RWPE2 (cell line): ENCODE data around the gene DPP9.

Source experiments
- ATAC-seq: fragments of 200-7000 bp; cut with Tn5 transposase; 3 replicates; pipeline ENCODE4 v1.9.1; 2021; ENCODE audit warnings: low read depth
- DNase-seq: peaks from one replicate; pipeline ENCODE4 v3.0.0-alpha.2; 2020; ENCODE audit warnings: low spot score
- H3K27ac ChIP-seq: fragments of 450-650 bp; 2 replicates; pipeline ENCODE4 v1.5.1; 2017; ENCODE audit warnings: mild to moderate bottlenecking; ENCODE audit not compliant: poor library complexity, severe bottlenecking
- H3K27me3 ChIP-seq: fragments of 250-450 bp; sonication (Bioruptor Pico); 2 replicates; pipeline ENCODE4 v1.5.1; 2021; ENCODE audit warnings: mild to moderate bottlenecking, moderate library complexity; ENCODE audit not compliant: insufficient read depth, poor library complexity, severe bottlenecking
- H3K36me3 ChIP-seq: fragments of 250-450 bp; sonication (Bioruptor Pico); 2 replicates; pipeline ENCODE4 v1.5.1; 2020; ENCODE audit warnings: low read depth, mild to moderate bottlenecking, moderate library complexity
- H3K4me1 ChIP-seq: fragments of 250-450 bp; sonication (Bioruptor Pico); 2 replicates; pipeline ENCODE4 v1.5.1; 2021; ENCODE audit warnings: mild to moderate bottlenecking, moderate library complexity; ENCODE audit not compliant: insufficient read depth, poor library complexity, severe bottlenecking
- H3K4me3 ChIP-seq: fragments of 250-450 bp; sonication (Bioruptor Pico); 2 replicates; pipeline ENCODE4 v1.5.1; 2021; ENCODE audit warnings: mild to moderate bottlenecking, moderate library complexity; ENCODE audit not compliant: severe bottlenecking
- H3K9me3 ChIP-seq: fragments of 250-450 bp; sonication (Bioruptor Pico); 2 replicates; pipeline ENCODE4 v1.5.1; 2021; ENCODE audit warnings: mild to moderate bottlenecking, moderate library complexity; ENCODE audit not compliant: severe bottlenecking
- CTCF ChIP-seq: fragments of 450-650 bp; IDR thresholded peaks from one replicate; pipeline ENCODE4 v1.5.1; 2017; ENCODE audit warnings: mild to moderate bottlenecking, moderate library complexity; ENCODE audit not compliant: poor library complexity, severe bottlenecking

The DPP9 gene

GRCh38 chr19:4758082-4758481 is 34.4 kb upstream of the DPP9 start:
- H3K9me3 ChIP-seq: no peaks in the 10 kb centered on the region
- H3K4me3 ChIP-seq: no peak overlapping the region

GRCh38 chr19:4755459-4755858 is 31.8 kb upstream of the DPP9 start:
- Histone ChIP-seq H3K4me1 (no peaks in the 10 kb centered on the region), H3K36me3 (no peaks in the 10 kb centered on the region), H3K9me3 (no peaks in the 10 kb centered on the region), H3K27ac (no peak overlapping the region), H3K4me3 (no peak overlapping the region), H3K27me3 (no peaks in the 10 kb centered on the region)
- no peak for TF ChIP-seq CTCF
- DNase-seq: no peak
- no peak for ATAC-seq

More at GRCh38 chr19:4758082-4758481, 34.4 kb upstream of the DPP9 start:
- H3K27ac ChIP-seq: no peak overlapping the region
- DNase-seq (no peak), ATAC-seq (no peak)
- no peaks in the 10 kb centered on the region for H3K36me3 ChIP-seq
- H3K4me1 ChIP-seq: no peaks in the 10 kb centered on the region
- no peaks in the 10 kb centered on the region for H3K27me3 ChIP-seq
- TF ChIP-seq CTCF: no peak

- H3K36me3 ChIP-seq: no peaks in the 10 kb centered on the region
- no peak overlapping the region for H3K27ac ChIP-seq
- no peaks in the 10 kb centered on the region for H3K4me1 ChIP-seq
- H3K4me3 ChIP-seq: no peak overlapping the region
- H3K9me3 ChIP-seq: no peaks in the 10 kb centered on the region
- ATAC-seq (no peak), DNase-seq (no peak)
- H3K27me3 ChIP-seq: no peaks in the 10 kb centered on the region
- no peak for TF ChIP-seq CTCF
Observed at GRCh38 chr19:4754248-4754647, 30.6 kb upstream of the DPP9 start.

- Histone ChIP-seq H3K27me3 (no peaks in the 10 kb centered on the region), H3K4me3 (no peak overlapping the region), H3K4me1 (peaks cover 3% of the 10 kb centered on the region), H3K36me3 (no peaks in the 10 kb centered on the region), H3K9me3 (no peaks in the 10 kb centered on the region), H3K27ac (no peak overlapping the region)
- no peak for TF ChIP-seq CTCF
- ATAC-seq: no peak
- DNase-seq: no peak
Observed at GRCh38 chr19:4749870-4750590, 26.4 kb upstream of the DPP9 start.

GRCh38 chr19:4748589-4748988 is 24.9 kb upstream of the DPP9 start:
- H3K36me3 ChIP-seq: no peaks in the 10 kb centered on the region
- H3K4me3 ChIP-seq: no peak overlapping the region
- peaks cover 10% of the 10 kb centered on the region for H3K4me1 ChIP-seq
- DNase-seq: no peak
- ATAC-seq: no peak
- no peak for TF ChIP-seq CTCF
- H3K27me3 ChIP-seq: no peaks in the 10 kb centered on the region
- H3K9me3 ChIP-seq: no peaks in the 10 kb centered on the region
- no peak overlapping the region for H3K27ac ChIP-seq
